ENCODE data around the gene DIS3L2. TPM values are rescaled to one million over a fixed set of nuclear protein-coding genes. Genes with fewer than 3 reads are reported as not detected.

DIS3L2 gene
- total and polyA plus RNA-seq, 2 of the 8 experiments (the other 6 are each of a cell fraction or from before 2014, with no cell fraction given), result 11.5 to 21.6 TPM

DNA sequence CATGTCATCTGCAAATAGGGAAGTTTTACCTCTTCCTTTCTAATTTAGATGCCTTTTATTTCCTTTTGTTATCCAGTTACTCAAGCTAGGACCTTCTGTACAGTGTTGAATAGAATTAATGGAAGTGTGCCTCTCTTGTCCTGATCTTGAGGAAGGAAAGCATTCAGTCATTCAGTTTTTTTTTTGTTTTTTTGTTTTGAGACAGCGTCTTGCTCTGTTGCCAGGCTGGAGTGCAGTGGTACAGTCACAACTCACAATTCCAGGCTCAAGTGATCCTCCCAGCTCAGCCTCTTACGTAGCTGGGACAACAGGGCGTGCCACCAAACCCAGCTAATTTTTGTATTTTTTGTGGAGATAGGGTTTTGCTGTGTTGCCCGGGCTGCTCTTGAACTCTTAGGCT lies 213.1 kb downstream of the DIS3L2 start (continued):
- TF ChIP-seq, protein P1, sequence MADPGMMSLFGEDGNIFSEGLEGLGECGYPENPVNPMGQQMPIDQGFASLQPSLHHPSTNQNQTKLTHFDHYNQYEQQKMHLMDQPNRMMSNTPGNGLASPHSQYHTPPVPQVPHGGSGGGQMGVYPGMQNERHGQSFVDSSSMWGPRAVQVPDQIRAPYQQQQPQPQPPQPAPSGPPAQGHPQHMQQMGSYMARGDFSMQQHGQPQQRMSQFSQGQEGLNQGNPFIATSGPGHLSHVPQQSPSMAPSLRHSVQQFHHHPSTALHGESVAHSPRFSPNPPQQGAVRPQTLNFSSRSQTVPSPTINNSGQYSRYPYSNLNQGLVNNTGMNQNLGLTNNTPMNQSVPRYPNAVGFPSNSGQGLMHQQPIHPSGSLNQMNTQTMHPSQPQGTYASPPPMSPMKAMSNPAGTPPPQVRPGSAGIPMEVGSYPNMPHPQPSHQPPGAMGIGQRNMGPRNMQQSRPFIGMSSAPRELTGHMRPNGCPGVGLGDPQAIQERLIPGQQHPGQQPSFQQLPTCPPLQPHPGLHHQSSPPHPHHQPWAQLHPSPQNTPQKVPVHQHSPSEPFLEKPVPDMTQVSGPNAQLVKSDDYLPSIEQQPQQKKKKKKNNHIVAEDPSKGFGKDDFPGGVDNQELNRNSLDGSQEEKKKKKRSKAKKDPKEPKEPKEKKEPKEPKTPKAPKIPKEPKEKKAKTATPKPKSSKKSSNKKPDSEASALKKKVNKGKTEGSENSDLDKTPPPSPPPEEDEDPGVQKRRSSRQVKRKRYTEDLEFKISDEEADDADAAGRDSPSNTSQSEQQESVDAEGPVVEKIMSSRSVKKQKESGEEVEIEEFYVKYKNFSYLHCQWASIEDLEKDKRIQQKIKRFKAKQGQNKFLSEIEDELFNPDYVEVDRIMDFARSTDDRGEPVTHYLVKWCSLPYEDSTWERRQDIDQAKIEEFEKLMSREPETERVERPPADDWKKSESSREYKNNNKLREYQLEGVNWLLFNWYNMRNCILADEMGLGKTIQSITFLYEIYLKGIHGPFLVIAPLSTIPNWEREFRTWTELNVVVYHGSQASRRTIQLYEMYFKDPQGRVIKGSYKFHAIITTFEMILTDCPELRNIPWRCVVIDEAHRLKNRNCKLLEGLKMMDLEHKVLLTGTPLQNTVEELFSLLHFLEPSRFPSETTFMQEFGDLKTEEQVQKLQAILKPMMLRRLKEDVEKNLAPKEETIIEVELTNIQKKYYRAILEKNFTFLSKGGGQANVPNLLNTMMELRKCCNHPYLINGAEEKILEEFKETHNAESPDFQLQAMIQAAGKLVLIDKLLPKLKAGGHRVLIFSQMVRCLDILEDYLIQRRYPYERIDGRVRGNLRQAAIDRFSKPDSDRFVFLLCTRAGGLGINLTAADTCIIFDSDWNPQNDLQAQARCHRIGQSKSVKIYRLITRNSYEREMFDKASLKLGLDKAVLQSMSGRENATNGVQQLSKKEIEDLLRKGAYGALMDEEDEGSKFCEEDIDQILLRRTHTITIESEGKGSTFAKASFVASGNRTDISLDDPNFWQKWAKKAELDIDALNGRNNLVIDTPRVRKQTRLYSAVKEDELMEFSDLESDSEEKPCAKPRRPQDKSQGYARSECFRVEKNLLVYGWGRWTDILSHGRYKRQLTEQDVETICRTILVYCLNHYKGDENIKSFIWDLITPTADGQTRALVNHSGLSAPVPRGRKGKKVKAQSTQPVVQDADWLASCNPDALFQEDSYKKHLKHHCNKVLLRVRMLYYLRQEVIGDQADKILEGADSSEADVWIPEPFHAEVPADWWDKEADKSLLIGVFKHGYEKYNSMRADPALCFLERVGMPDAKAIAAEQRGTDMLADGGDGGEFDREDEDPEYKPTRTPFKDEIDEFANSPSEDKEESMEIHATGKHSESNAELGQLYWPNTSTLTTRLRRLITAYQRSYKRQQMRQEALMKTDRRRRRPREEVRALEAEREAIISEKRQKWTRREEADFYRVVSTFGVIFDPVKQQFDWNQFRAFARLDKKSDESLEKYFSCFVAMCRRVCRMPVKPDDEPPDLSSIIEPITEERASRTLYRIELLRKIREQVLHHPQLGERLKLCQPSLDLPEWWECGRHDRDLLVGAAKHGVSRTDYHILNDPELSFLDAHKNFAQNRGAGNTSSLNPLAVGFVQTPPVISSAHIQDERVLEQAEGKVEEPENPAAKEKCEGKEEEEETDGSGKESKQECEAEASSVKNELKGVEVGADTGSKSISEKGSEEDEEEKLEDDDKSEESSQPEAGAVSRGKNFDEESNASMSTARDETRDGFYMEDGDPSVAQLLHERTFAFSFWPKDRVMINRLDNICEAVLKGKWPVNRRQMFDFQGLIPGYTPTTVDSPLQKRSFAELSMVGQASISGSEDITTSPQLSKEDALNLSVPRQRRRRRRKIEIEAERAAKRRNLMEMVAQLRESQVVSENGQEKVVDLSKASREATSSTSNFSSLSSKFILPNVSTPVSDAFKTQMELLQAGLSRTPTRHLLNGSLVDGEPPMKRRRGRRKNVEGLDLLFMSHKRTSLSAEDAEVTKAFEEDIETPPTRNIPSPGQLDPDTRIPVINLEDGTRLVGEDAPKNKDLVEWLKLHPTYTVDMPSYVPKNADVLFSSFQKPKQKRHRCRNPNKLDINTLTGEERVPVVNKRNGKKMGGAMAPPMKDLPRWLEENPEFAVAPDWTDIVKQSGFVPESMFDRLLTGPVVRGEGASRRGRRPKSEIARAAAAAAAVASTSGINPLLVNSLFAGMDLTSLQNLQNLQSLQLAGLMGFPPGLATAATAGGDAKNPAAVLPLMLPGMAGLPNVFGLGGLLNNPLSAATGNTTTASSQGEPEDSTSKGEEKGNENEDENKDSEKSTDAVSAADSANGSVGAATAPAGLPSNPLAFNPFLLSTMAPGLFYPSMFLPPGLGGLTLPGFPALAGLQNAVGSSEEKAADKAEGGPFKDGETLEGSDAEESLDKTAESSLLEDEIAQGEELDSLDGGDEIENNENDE (IDR thresholded peaks at IDR 0.05; ENCODE audit: insufficient replicate concordance, low read length), result no peak

Data from H1 (cell line).